Panc1 (cell line): ENCODE results near the gene NTF4. TPM values are rescaled to one million over a fixed set of nuclear protein-coding genes. Genes with fewer than 3 reads are reported as not detected.
"Not testable (repeated sequence)": the region's sequence is repeated elsewhere in the genome, so short reads cannot be mapped to it uniquely, and the experiment has no call there.

Source experiments
- ATAC-seq: fragments of 200-7000 bp; cut with Tn5 transposase; 2 replicates; pipeline ENCODE4 v1.9.1; 2020; ENCODE audit warnings: mild to moderate bottlenecking, moderate library complexity
- BruUV-seq: library from RNA; stranded (reverse); fragments of 400-500 nt; replicated peaks from 2 replicates; lab custom pipeline; 2021; lab: Mats Ljungman, UMichigan
- CTCF ChIA-PET: fragments of 300-600 bp; sonication (Branson Sonifier 250); formaldehyde crosslinking; loops from one replicate; lab custom pipeline; 2022; ENCODE audit warnings: antibody characterized with exemption; lab: Charles Lee
- POLR2A ChIA-PET: fragments of 300-600 bp; sonication (Branson Sonifier 250); formaldehyde crosslinking; loops from one replicate; lab custom pipeline; 2022; ENCODE audit warnings: antibody characterized with exemption; lab: Charles Lee
- DNase-seq: peaks from one replicate; pipeline ENCODE4 v3.0.0-alpha.2; 2010; ENCODE audit warnings: low read depth, low spot score
- H3K27ac ChIP-seq: 2 replicates; pipeline ENCODE4 v1.5.1; 2011; ENCODE audit warnings: mild to moderate bottlenecking, low read length, inconsistent platforms
- H3K27me3 ChIP-seq: fragments of 200-500 bp; sonication (Bioruptor generic); 2 replicates; pipeline ENCODE4 v1.6.0; 2014; ENCODE audit warnings: low read length, inconsistent platforms; ENCODE audit not compliant: control insufficient read depth, insufficient read depth
- H3K36me3 ChIP-seq: fragments of 200-500 bp; sonication (Bioruptor generic); 2 replicates; pipeline ENCODE4 v1.5.1; 2014; ENCODE audit warnings: inconsistent platforms, mild to moderate bottlenecking, low read length, moderate library complexity; ENCODE audit not compliant: control insufficient read depth, insufficient read depth
- H3K4me1 ChIP-seq: 2 replicates; pipeline ENCODE4 v1.5.1; 2011; ENCODE audit warnings: inconsistent platforms, mild to moderate bottlenecking, low read length, moderate library complexity; ENCODE audit not compliant: control insufficient read depth, insufficient read depth
- H3K4me3 ChIP-seq, 2 experiments: 2 replicates each; pipeline ENCODE4 v1.5.1; 2011 to 2012; ENCODE audit warnings: low read depth in 2 of 2, low read length in 2 of 2, mild to moderate bottlenecking in 2 of 2, inconsistent platforms in 1 of 2, moderate library complexity in 1 of 2
- H3K9me3 ChIP-seq: fragments of 200-500 bp; sonication (Bioruptor generic); 2 replicates; pipeline ENCODE4 v1.5.1; 2014; ENCODE audit warnings: low read depth, mild to moderate bottlenecking, inconsistent platforms, low read length, moderate library complexity; ENCODE audit not compliant: control insufficient read depth, insufficient read depth
- POLR2AphosphoS5 ChIP-seq: IDR thresholded peaks from 2 replicates; pipeline ENCODE4 v1.6.1; 2012; ENCODE audit warnings: mild to moderate bottlenecking, low read depth, low read length, moderate library complexity
- SIN3A ChIP-seq: IDR thresholded peaks from 2 replicates; pipeline ENCODE4 v1.6.1; 2012; ENCODE audit warnings: low read depth, mild to moderate bottlenecking, low read length, moderate library complexity, borderline replicate concordance; ENCODE audit not compliant: insufficient read depth
- TCF7L2 ChIP-seq: IDR thresholded peaks from 2 replicates; pipeline ENCODE4 v1.6.1; 2011; ENCODE audit warnings: mild to moderate bottlenecking, low read depth, low read length, inconsistent platforms
- in situ Hi-C: cut with HindIII; loops from 2 replicates; pipeline ENCODE4 v1.10.0; 2016; ENCODE audit warnings: low sequenced_read_pairs, low pct_unique_long_range_greater_than_20kb
- intact Hi-C: fragments of 100-400 bp; cut with micrococcal nuclease; formaldehyde crosslinking; loops from one replicate; pipeline ENCODE4 v1.10.0; 2022; ENCODE audit not compliant: unreplicated experiment
- total RNA-seq: library from RNA; stranded (reverse); gene quantifications from one replicate; pipeline ENCODE4 v1.2.1, GENCODE V29; 2021; ENCODE audit not compliant: unreplicated experiment
- TF ChIP-seq, protein P1 (sequence below): fragments of 450-650 bp; IDR thresholded peaks from 2 replicates; pipeline ENCODE4 v1.5.1; 2017; ENCODE audit warnings: mild to moderate bottlenecking
- TF ChIP-seq, protein P2 (sequence below), 2 experiments: IDR thresholded peaks; 2 replicates each; pipeline ENCODE4 v1.6.1; 2011 to 2012; ENCODE audit warnings: low read depth in 2 of 2, control low read depth in 1 of 2, low read length in 1 of 2, mild to moderate bottlenecking in 1 of 2, moderate library complexity in 1 of 2; ENCODE audit not compliant: insufficient read depth in 1 of 2

Gene NTF4
- total RNA-seq, 1 experiment from 2014 or later: 0.39 TPM

- TF ChIP-seq, protein P1, sequence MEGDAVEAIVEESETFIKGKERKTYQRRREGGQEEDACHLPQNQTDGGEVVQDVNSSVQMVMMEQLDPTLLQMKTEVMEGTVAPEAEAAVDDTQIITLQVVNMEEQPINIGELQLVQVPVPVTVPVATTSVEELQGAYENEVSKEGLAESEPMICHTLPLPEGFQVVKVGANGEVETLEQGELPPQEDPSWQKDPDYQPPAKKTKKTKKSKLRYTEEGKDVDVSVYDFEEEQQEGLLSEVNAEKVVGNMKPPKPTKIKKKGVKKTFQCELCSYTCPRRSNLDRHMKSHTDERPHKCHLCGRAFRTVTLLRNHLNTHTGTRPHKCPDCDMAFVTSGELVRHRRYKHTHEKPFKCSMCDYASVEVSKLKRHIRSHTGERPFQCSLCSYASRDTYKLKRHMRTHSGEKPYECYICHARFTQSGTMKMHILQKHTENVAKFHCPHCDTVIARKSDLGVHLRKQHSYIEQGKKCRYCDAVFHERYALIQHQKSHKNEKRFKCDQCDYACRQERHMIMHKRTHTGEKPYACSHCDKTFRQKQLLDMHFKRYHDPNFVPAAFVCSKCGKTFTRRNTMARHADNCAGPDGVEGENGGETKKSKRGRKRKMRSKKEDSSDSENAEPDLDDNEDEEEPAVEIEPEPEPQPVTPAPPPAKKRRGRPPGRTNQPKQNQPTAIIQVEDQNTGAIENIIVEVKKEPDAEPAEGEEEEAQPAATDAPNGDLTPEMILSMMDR: no peak
- no peak for TF ChIP-seq POLR2AphosphoS5
- TF ChIP-seq TCF7L2: no peak
- TF ChIP-seq, protein P2, sequence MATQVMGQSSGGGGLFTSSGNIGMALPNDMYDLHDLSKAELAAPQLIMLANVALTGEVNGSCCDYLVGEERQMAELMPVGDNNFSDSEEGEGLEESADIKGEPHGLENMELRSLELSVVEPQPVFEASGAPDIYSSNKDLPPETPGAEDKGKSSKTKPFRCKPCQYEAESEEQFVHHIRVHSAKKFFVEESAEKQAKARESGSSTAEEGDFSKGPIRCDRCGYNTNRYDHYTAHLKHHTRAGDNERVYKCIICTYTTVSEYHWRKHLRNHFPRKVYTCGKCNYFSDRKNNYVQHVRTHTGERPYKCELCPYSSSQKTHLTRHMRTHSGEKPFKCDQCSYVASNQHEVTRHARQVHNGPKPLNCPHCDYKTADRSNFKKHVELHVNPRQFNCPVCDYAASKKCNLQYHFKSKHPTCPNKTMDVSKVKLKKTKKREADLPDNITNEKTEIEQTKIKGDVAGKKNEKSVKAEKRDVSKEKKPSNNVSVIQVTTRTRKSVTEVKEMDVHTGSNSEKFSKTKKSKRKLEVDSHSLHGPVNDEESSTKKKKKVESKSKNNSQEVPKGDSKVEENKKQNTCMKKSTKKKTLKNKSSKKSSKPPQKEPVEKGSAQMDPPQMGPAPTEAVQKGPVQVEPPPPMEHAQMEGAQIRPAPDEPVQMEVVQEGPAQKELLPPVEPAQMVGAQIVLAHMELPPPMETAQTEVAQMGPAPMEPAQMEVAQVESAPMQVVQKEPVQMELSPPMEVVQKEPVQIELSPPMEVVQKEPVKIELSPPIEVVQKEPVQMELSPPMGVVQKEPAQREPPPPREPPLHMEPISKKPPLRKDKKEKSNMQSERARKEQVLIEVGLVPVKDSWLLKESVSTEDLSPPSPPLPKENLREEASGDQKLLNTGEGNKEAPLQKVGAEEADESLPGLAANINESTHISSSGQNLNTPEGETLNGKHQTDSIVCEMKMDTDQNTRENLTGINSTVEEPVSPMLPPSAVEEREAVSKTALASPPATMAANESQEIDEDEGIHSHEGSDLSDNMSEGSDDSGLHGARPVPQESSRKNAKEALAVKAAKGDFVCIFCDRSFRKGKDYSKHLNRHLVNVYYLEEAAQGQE (IDR thresholded peaks at IDR 0.05; ENCODE audit: insufficient read depth in 1 of 2, low read depth in 2 of 2, low read length in 1 of 2): no peak
- no peak for TF ChIP-seq SIN3A
- Histone ChIP-seq H3K27ac (peak within 1 kb of the TSS; percentile 51), H3K27me3 (no peaks in the 10 kb centered on the region), H3K36me3 (no peaks in the 10 kb centered on the region), H3K4me3 (peak within 1 kb of the TSS; percentile 49 to 64), H3K9me3 (no peaks in the 10 kb centered on the region), H3K4me1 (no peaks in the 10 kb centered on the region)
- in situ Hi-C loops (no loop called here), intact Hi-C loops (no loop called here)
- BruUV-seq: no TSS peak
- ATAC-seq: peak; percentile 81
- no peak for DNase-seq
- ChIA-PET POLR2A (no interaction called here), CTCF (interaction anchor here (1.0 kb wide), 1 partner anchor 60 kb away, joined by 3 read pairs; no protein-coding TSS in a partner anchor)
Measured at GRCh38 chr19:49057636-49058234, 6.9 kb downstream of the NTF4 start, which contains the start of gene CGB7. Gene CGB7 (minus strand): TSS chr19:49057749. CDS start chr19:49055375, 2,374 bp downstream.

GRCh38 chr19:49056902-49057596 lies 7.6 kb downstream of the NTF4 start:
- Histone ChIP-seq H3K27ac (peak overlapping the region; percentile 51), H3K4me3 (peak overlapping the region; percentile 49 to 64)
- BruUV-seq, H3K36me3 ChIP-seq, intact Hi-C loops, H3K4me1 ChIP-seq, DNase-seq, H3K27me3 ChIP-seq, in situ Hi-C loops, H3K9me3 ChIP-seq: not testable (repeated sequence)
- CTCF ChIA-PET: interaction anchor here (1.0 kb wide), 1 partner anchor 59 kb away, joined by 3 read pairs; no protein-coding TSS in a partner anchor
- ATAC-seq: peak; percentile 57
- POLR2A ChIA-PET: interaction anchor here (0.6 kb wide), 1 partner anchor 38 kb away, joined by 4 read pairs; no protein-coding TSS in a partner anchor
